Measurements from ENCODE around the gene BCL11B. TPM values are rescaled to one million over a fixed set of nuclear protein-coding genes. Genes with fewer than 3 reads are reported as not detected.
A peak's percentile ranks its signal among the peaks of the same experiment; 100 is the strongest.

The BCL11B gene
- total RNA-seq, 1 experiment from 2014 or later: 0.24 TPM

GRCh38 chr14:99190696-99191394, 81.2 kb downstream of the BCL11B start:
- intact Hi-C loops (cut with micrococcal nuclease; ENCODE audit: unreplicated experiment): no loop called here
- peak overlapping the region; percentile 72 for H3K4me3 Mint-ChIP-seq (ENCODE audit: low read depth, unreplicated experiment)
- DNase-seq: no peak
- CTCF ChIA-PET: no interaction called here
- no TSS peak for BruUV-seq (replicated peaks)
- no peak for TF ChIP-seq CTCF (IDR thresholded peaks at IDR 0.05; ENCODE audit: unreplicated experiment)
- H3K36me3 Mint-ChIP-seq (ENCODE audit: insufficient read depth, unreplicated experiment): peaks cover 9% of the 10 kb centered on the region
- no peak overlapping the region for H3K27ac Mint-ChIP-seq (ENCODE audit: unreplicated experiment)
- H3K27me3 Mint-ChIP-seq (ENCODE audit: unreplicated experiment): peaks cover 23% of the 10 kb centered on the region
- H3K9me3 Mint-ChIP-seq (ENCODE audit: low read depth, unreplicated experiment): no peaks in the 10 kb centered on the region
- H3K4me1 Mint-ChIP-seq (ENCODE audit: low read depth, unreplicated experiment): peaks cover 10% of the 10 kb centered on the region

- Mint-ChIP-seq H3K4me1 (ENCODE audit: low read depth, unreplicated experiment) (peaks cover 10% of the 10 kb centered on the region), H3K9me3 (ENCODE audit: low read depth, unreplicated experiment) (no peaks in the 10 kb centered on the region), H3K36me3 (ENCODE audit: insufficient read depth, unreplicated experiment) (peaks cover 9% of the 10 kb centered on the region), H3K4me3 (ENCODE audit: low read depth, unreplicated experiment) (no peak overlapping the region), H3K27me3 (ENCODE audit: unreplicated experiment) (peaks cover 28% of the 10 kb centered on the region), H3K27ac (ENCODE audit: unreplicated experiment) (no peak overlapping the region)
- BruUV-seq (replicated peaks): no TSS peak
- TF ChIP-seq CTCF (IDR thresholded peaks at IDR 0.05; ENCODE audit: unreplicated experiment): no peak
- CTCF ChIA-PET: no interaction called here
- DNase-seq: no peak
- intact Hi-C loops (cut with micrococcal nuclease; ENCODE audit: unreplicated experiment): no loop called here
Observed at GRCh38 chr14:99189201-99189801, 82.7 kb downstream of the BCL11B start.

DNA sequence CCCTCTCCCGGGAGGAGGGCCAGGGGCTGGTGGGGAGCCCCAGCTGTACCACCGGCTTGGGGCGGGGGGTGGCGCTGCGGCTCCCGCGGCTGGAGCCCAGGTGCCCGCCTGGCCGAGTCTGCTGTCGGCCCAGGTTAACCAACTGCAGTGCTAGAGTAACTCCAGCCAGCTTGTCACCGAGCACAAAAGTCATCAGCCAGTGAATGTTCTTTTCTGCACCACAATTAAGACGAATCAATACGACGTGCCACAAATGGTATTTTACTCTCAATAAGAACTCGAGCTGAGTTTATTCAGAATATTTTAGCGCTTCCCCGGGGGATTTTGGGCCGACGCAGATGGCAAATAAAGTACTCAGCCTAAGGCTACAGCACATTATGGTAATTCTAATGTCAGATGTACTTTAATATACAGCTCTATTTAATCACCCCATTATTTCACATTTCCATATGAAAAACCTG, 83.2 kb downstream of the BCL11B start:
- CTCF ChIA-PET: no interaction called here
- BruUV-seq (replicated peaks): no TSS peak
- no peak overlapping the region for H3K27ac Mint-ChIP-seq (ENCODE audit: unreplicated experiment)

GRCh38 chr14:99187858-99188257, 84.1 kb downstream of the BCL11B start:
- no peak overlapping the region for H3K4me3 Mint-ChIP-seq (ENCODE audit: low read depth, unreplicated experiment)
- BruUV-seq (replicated peaks): no TSS peak
- peaks cover 10% of the 10 kb centered on the region for H3K4me1 Mint-ChIP-seq (ENCODE audit: low read depth, unreplicated experiment)

More for the DNA sequence above, 83.2 kb downstream of the BCL11B start:
- peaks cover 9% of the 10 kb centered on the region for H3K36me3 Mint-ChIP-seq (ENCODE audit: insufficient read depth, unreplicated experiment)
- no peak overlapping the region for H3K4me3 Mint-ChIP-seq (ENCODE audit: low read depth, unreplicated experiment)
- no peak for DNase-seq
- H3K9me3 Mint-ChIP-seq (ENCODE audit: low read depth, unreplicated experiment): no peaks in the 10 kb centered on the region
- peaks cover 10% of the 10 kb centered on the region for H3K4me1 Mint-ChIP-seq (ENCODE audit: low read depth, unreplicated experiment)
- TF ChIP-seq CTCF (IDR thresholded peaks at IDR 0.05; ENCODE audit: unreplicated experiment): no peak
- H3K27me3 Mint-ChIP-seq (ENCODE audit: unreplicated experiment): peaks cover 33% of the 10 kb centered on the region
- intact Hi-C loops (cut with micrococcal nuclease; ENCODE audit: unreplicated experiment): no loop called here

More at GRCh38 chr14:99187858-99188257, 84.1 kb downstream of the BCL11B start:
- CTCF ChIA-PET: no interaction called here
- no peak overlapping the region for H3K27ac Mint-ChIP-seq (ENCODE audit: unreplicated experiment)
- no peak for TF ChIP-seq CTCF (IDR thresholded peaks at IDR 0.05; ENCODE audit: unreplicated experiment)
- H3K9me3 Mint-ChIP-seq (ENCODE audit: low read depth, unreplicated experiment): no peaks in the 10 kb centered on the region
- DNase-seq: no peak
- intact Hi-C loops (cut with micrococcal nuclease; ENCODE audit: unreplicated experiment): no loop called here
- peaks cover 39% of the 10 kb centered on the region for H3K27me3 Mint-ChIP-seq (ENCODE audit: unreplicated experiment)
- H3K36me3 Mint-ChIP-seq (ENCODE audit: insufficient read depth, unreplicated experiment): peaks cover 9% of the 10 kb centered on the region
